Suppressor macrophage treated with lipopolysaccharide for 4 hours (primary cell): ENCODE measurements around the gene ASB12.

Source experiments
- DNase-seq: peaks from one replicate; pipeline ENCODE4 v3.0.0-alpha.2; 2020

The ASB12 gene

GRCh38 chrX:64184396-64184795 is 46.0 kb downstream of the ASB12 start:
- no peak for DNase-seq

GRCh38 chrX:64182208-64182607 is 48.2 kb downstream of the ASB12 start:
- no peak for DNase-seq

GRCh38 chrX:64176876-64177275 is 53.5 kb downstream of the ASB12 start:
- no peak for DNase-seq
